Measurements from ENCODE around the gene LGR4.

LGR4 gene

DNA sequence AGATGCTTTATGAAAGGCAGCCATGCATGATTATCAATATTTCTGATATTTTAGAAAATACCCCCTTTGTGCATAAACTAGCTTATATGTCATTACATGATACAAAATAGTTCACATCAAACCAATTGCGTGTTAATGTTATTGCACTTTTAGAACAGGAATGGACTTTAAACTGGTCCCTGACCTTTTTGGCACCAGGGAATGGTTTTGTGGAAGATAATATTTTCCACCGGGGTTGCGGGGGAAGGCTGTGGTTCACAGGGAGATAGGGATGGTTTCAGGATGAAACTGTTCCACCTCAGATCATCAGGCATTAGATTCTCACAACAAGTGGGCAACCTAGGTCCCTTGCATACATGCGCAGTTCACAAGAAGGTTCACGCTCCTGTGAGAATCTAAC lies 16.5 kb upstream of the LGR4 start:
- DNase-seq = no peak
- in situ Hi-C loops (cut with MboI; ENCODE audit: low pct_unique_long_range_greater_than_20kb, low sequenced_read_pairs) = loop anchor here (25.0 kb wide), 1 partner anchor 302 kb away; no protein-coding TSS in a partner anchor

DNA sequence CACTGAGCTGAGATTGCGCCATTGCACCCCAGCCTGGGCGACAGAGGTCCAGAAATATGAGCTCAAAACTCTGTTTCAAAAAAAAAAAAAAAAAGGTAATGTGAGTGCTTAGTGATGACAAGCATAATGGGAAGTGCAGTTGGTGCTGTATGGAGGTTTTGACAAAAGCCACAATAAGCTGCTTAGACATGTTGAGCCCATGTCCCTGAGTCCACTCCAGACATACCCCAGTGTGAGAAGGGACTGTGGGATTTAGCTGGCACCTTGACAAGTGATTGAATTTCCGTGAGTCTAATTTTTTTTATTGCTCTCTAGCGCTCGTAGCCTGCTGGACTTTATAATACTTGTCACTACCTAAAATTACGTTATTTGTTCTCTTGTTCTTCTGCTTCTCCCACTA lies 15.1 kb upstream of the LGR4 start:
- in situ Hi-C loops (cut with MboI; ENCODE audit: low pct_unique_long_range_greater_than_20kb, low sequenced_read_pairs) = loop anchor here (25.0 kb wide), 1 partner anchor 300 kb away; no protein-coding TSS in a partner anchor
- no peak for DNase-seq

DNA sequence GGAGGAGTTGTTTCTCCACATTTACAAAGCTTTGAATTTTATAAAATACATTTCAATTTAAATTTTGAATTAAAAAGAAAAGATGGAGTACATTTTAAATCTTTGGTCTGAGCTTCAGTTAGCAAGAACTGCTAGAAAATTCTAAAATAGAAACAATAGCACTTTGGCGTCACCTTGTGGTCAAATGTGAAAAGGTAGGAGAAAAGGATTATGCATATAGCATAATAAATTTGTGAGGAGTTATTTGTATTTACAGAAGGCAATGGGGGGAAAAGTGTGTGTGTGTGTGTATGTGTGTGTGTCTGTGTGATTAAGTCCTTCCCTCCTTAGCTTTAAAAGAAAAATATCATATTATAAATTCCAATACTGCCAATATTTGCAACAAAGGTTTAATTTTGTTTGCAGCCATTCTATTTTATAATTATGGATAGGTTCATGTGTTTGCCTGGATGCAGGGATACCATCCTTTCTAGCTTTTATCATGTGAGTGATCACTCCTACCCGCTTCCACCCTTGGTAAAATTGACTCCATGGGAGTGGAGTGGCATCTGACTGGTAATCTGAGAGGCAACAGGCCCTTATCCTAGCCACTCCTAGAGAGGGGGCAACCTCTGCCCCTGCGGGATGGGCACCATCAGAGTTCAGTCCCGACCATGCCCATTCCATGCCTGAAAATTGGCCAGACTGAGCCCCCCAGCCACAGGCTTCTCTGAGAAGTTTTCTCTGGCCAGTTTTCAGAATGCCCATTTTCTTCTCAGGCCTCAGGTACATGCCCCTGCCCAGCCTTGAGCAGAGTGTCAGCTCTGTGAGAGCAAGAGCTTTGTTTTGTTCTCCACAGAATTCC lies 13.6 kb upstream of the LGR4 start:
- in situ Hi-C loops (cut with MboI; ENCODE audit: low pct_unique_long_range_greater_than_20kb, low sequenced_read_pairs) = loop anchor here (25.0 kb wide), 1 partner anchor 299 kb away; no protein-coding TSS in a partner anchor
- peak; percentile 70 for DNase-seq

DNA sequence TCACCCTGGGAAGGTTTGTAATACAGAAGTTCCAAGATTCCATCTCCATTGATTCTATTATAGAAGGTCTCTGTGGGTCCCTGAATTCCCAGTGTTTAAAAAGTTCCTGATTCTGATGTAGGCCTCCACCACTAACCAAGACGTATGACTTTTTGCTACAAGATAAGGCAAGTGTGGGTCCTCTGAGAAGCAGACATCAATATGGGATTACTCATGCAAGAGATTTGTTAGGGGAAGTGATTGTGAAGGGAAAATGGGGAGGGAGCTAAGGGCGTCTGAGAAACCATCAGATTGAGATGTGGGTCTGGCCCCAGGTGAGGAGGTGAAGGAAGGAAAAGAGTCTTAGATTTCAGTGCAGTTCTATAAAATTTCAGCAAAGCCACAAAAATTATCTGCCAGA lies 10.2 kb upstream of the LGR4 start:
- in situ Hi-C loops (cut with MboI; ENCODE audit: low pct_unique_long_range_greater_than_20kb, low sequenced_read_pairs) = loop anchor here (25.0 kb wide), 1 partner anchor 295 kb away; no protein-coding TSS in a partner anchor
- no peak for DNase-seq

DNA sequence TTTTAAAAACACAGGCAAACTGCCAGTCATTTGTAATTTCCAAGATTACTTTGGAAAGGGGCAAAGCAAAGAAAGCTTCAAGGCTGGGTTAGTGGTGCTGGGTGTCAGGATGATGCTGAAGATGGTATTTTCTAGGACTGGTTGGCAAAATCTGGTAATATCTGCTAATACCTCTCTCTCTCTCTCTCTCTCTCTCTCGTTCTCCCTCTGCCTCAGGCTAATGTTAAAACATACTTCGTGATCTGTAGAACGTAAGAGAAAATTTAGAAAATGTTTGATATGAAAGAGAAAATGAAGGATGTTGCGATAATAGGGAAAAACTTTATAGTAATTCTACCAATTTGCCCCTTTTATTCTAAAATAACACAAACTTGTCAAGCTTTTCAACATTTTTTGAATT lies 9.4 kb upstream of the LGR4 start:
- in situ Hi-C loops (cut with MboI; ENCODE audit: low pct_unique_long_range_greater_than_20kb, low sequenced_read_pairs) = loop anchor here (25.0 kb wide), 1 partner anchor 295 kb away; no protein-coding TSS in a partner anchor
- no peak for DNase-seq

DNA sequence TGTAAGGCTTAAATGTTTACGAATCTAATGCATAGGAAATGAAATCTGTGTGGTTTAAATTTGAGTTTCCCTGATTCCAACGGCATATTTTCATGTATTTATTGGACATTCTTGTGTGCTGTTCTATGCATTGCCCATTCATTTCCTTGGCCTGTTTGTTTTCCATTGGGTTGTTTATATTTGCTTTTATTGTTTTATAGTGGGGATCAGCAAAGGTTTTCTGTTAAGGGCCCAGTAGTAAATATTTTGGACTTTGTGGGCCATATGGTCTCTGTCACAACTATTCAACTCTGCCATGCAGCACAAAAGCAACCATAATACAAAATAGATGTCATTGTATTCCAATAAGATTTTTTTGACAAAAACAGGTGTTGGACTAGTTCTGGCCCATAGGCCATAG lies 5.2 kb upstream of the LGR4 start:
- DNase-seq = no peak
- in situ Hi-C loops (cut with MboI; ENCODE audit: low pct_unique_long_range_greater_than_20kb, low sequenced_read_pairs) = loop anchor here (25.0 kb wide), 1 partner anchor 291 kb away; no protein-coding TSS in a partner anchor

DNA sequence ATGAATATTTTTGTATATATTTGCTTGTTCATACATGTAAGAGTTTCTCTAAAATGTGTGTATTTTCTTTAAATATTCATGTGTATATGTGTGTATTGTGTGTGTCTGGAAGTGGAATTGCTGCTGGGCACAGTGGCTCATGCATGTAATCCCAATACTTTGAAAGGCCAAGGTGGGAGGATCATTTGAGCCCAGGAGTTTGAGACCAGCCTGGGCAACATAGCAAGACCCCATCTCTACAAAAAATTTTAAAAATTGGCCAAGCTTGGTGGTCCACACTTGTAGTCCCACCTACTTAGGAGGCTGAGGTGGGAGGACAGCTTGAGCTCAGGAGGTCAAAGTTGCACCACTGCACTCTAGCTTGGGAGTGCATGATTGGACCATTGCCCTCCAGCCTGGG lies 4.7 kb upstream of the LGR4 start:
- DNase-seq = no peak
- in situ Hi-C loops (cut with MboI; ENCODE audit: low pct_unique_long_range_greater_than_20kb, low sequenced_read_pairs) = loop anchor here (25.0 kb wide), 1 partner anchor 290 kb away; no protein-coding TSS in a partner anchor

DNA sequence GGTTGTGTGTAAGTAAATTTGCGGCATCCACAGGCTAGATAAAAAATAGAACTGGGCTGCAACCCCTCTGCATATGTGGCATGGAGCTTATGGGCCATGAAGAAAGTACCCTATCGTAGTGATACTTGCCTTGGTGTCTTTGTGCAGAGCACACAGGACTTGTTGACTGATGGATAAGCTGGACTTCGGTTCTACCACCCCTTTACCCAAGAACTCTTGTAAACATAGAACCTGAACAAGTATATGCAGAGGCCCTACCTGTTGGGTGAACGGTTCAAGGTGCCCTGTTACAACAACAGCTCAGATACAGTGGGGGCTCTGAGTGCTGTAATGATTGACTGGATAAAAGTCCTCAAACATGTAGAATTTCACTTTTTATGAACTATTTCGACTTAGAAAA lies 3.0 kb upstream of the LGR4 start:
- in situ Hi-C loops (cut with MboI; ENCODE audit: low pct_unique_long_range_greater_than_20kb, low sequenced_read_pairs) = loop anchor here (25.0 kb wide), 1 partner anchor 288 kb away; no protein-coding TSS in a partner anchor
- DNase-seq = no peak

DNA sequence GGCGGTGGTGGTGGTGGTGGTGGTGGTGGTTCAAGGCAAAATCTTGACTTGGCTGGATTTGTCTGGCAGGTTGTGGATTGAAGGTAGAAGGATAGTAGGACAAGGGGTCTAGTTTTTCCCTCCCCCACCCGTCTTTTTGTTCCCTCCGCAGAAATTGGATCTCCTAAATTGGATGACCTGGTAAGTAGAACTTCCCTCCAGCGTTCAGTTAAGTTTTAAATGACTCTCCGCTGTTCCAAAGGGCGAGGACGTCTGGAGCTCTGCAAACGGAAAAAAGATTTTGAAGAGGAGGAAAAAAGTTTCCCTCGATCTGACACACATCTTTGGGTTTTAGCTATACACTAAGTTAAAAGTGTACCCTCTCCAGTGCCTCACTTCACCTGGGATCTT lies 422 bp upstream of the LGR4 start:
- DNase-seq = no peak
- in situ Hi-C loops (cut with MboI; ENCODE audit: low pct_unique_long_range_greater_than_20kb, low sequenced_read_pairs) = no loop called here

DNA sequence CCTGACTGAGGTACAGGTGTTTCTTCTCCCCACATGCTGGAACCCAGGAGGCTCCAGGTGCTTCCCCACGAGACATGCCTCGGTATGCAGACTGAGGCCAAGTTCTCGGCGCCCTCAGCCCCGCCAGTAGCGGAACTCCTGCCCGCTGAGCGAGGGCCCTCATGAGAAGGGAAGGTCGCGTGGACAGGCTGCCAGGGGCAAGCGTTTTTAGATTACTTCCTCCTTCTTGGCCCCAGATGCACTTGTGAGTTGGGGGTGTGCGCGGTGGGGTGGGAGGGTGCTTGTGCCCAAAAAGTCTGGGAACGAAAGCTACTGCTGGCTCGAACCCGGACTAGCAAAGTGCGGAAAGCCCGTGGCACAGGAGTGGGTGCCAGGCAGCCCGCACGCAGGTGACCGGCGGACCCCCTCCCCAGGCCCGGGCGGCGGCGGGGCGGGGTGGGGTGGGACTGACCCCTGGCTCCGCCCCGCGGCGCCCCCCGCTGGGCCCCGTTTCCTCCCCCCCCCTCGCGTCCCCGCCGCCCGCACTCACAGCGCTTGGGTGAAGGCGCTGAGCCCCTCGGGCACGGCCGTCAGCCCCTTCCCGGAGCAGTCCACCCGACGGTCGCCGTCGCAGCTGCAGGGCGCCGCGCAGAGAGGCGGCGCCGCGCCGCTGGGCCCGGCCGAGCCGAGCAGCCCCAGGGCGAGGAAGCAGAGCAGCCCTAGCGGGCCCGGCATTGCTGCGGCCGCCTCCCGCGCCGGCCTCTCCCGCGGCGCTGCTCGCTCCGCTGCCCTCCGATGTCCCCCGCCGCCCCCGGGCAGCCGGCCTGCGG lies 797 bp downstream of the LGR4 start:
- in situ Hi-C loops (cut with MboI; ENCODE audit: low pct_unique_long_range_greater_than_20kb, low sequenced_read_pairs) = no loop called here
- DNase-seq = peak; percentile 74

DNA sequence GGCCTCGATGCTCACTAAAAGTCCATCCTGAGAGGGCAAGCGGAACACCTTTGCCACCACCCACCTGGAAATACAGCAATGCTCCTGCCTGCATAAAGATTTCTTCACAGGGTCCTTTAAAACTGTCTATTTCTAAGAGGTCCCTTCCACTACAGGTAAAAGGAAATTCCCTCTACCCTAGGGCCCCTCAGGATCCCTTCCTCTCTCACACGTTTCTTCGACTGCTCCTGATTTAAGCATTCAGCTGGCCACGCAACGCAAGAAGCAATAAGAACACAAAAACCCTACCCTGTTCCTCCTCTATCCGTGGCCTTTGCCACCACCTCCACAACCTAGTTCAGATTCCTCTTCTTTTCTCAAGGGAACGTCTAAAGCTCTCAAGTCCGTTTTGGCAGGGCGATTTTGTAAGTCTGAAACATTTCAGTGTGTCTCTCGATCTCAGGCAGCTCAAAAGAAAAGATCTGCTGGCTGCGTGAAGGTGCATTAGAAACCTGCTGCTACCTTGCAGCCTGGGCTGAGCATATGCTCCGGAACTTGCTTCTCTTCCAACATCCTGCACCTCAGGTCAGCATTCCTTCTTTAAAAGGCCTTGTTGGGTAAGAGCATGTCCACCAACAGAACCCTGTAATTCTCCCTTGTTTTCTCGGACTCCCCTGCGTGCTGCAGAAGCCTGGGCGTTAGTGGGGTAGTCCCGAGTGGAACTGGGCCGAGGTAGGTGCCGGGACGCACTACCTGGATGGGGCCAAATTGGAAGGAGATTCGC lies 1.6 kb downstream of the LGR4 start:
- in situ Hi-C loops (cut with MboI; ENCODE audit: low pct_unique_long_range_greater_than_20kb, low sequenced_read_pairs) = no loop called here
- DNase-seq = peak; percentile 56

DNA sequence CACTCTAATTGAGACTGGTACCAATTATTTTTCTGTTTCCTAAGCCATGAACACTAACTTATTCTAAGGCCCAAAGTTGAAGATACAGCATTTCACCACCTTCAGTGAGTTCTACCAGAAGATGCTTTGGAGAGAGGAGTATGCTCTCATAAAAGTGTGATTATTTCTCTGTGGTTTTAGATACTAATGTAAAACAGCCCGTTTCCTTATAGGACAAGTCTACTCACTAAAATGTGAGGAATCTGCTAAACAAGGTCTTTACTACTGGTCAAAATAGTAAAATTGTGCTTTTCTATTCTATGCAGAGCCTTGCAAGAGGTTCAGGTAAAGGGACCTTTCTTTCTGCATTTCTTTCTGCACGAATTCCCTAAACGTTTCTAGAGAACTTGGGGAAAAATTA lies 2.4 kb downstream of the LGR4 start:
- no peak for DNase-seq
- in situ Hi-C loops (cut with MboI; ENCODE audit: low pct_unique_long_range_greater_than_20kb, low sequenced_read_pairs) = no loop called here

DNA sequence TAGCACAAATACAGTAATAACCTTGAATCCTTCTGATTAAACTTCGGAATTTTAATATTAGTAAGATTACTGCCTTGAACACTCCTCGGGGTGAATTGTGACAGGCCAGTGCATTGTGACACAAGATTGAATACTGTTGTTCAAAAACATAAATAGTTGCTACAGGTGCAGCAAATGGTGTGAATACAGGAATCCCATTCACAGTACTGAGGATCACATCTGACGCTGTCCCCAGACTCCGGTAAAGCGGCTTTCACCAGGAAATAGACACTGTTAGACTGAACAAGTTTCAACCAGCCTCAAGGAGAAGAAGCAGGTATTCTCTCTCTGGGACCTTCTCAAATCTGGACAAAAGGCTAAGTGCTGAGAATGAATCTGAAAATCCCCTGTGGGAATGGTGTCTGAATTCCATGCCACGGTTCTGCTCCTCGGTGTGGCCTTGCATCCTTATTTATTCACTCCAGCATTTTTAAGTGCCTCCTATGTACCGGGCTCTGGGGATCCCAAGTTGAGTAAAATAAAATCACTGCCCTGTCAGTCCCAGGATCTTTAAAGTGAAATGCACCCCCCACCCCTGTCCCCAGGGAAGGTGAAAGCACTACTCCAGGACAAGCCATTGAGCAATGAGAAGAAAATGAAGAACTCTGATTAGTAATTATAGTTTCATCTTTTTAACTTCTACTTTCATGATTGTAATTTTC lies 3.4 kb downstream of the LGR4 start:
- in situ Hi-C loops (cut with MboI; ENCODE audit: low pct_unique_long_range_greater_than_20kb, low sequenced_read_pairs) = no loop called here

DNA sequence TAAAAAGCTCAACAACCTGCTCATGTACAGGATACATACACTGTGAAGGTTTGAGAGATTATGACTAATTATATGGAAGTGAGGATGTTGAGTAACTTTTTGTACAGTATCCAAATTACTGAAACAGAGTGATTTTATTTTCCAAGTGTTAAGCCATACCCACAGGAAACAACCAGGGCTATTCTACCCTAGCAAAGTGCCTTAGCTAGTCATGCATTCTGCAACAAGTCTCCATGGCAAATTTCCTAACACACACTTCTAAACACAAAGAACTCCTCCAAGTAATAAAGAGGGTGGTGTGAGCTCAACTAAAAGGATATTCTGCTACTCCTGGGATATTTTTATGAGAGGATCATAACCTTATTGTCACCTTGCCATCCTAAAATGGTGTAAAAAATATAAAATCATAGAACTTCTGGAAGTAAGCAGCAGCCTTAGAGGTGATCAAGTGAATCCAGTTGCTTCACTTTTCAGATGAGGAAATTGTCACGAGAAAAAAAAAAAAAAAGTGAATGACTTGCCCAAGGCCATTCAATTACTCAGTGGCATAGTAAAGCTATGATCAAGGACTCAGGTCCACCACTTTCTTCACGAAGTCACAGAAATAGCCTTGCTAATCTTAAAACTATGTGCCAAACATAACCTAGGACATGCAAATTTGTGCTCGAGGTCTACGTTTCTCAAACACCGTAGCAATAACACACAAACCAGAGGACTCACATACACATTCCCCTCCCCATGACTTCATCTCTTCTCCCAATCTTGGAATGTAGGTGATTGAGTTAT lies 4.2 kb downstream of the LGR4 start:
- DNase-seq = peak; percentile 34
- in situ Hi-C loops (cut with MboI; ENCODE audit: low pct_unique_long_range_greater_than_20kb, low sequenced_read_pairs) = no loop called here

More for the DNA sequence above, 3.4 kb downstream of the LGR4 start:
- no peak for DNase-seq

DNA sequence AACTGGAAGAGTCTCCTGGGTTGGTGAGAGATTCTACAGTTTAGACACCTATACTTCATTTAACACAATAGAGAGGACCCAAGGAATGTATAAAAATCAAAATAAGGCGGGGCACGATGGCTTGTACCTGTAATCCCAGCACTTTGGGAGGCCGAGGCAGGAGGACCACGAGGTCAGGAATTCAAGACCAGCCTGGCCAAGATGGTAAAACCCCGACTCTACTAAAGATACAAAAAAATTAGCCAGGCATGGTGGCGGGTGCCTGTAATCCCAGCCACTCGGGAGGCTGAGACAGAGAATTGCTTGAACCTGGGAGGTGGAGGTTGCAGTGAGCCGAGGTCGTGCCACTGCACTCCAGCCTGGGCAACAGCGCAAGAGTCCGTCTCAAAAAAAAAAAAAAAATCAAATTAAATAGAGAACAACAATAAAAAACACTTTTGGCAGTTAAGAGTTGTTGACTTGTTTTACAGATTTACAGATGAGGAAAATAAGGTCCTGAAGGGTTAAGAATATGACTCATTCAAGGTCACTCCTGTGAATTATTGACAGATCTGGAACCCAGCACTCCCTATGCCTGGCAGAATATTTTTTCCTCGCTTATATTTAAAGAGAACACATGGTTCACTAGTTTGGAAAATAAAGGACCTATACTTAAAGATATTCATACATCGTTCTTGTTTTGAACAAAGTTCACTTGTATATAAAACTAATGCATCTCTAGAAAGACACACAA lies 5.2 kb downstream of the LGR4 start:
- in situ Hi-C loops (cut with MboI; ENCODE audit: low pct_unique_long_range_greater_than_20kb, low sequenced_read_pairs) = no loop called here
- no peak for DNase-seq

DNA sequence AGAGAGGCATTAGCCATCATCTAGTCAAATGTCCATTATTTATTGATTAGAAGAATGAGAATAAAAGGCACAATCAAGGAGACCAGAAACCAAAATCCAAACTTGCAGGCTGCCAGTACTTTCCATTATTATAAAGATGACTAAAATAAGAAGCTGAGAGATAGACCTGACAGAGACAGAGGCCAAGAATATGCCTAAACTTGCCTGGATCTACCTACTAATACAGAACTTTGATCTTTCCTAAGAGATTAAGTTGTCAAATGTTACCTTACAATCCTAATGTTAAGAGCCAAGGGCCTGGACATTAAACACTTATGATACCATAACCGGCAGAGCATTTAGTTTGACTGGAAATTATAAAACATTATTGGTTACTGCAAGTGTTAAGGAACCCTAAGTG lies 6.2 kb downstream of the LGR4 start:
- DNase-seq = no peak
- in situ Hi-C loops (cut with MboI; ENCODE audit: low pct_unique_long_range_greater_than_20kb, low sequenced_read_pairs) = no loop called here

DNA sequence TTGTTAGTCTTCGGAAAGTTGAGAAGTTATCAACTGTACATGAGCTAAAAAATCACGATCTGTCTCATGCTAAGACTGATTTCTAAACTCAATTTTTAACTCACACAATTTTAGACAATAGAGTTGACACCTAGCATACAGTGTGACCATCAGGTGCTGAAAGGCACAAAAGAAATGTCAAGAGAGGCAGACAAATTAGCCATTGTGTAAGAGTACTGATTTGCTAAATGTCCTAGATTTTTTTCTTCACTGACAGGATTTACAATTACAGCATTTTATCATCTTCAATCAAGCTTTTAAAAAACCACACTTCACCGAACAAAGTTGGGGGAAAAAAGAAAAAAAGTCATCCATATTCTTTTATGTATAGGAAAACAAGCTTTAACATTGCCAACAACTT lies 7.0 kb downstream of the LGR4 start:
- no peak for DNase-seq
- in situ Hi-C loops (cut with MboI; ENCODE audit: low pct_unique_long_range_greater_than_20kb, low sequenced_read_pairs) = no loop called here
